Fibroblast of villous mesenchyme (primary cell): ENCODE results near the gene AVL9. TPM values are rescaled to one million over a fixed set of nuclear protein-coding genes. Genes with fewer than 3 reads are reported as not detected.

Experiments
- DNase-seq: peaks from one replicate; pipeline ENCODE4 v3.0.0-alpha.2; 2010; ENCODE audit warnings: low read depth
- H3K4me3 ChIP-seq: 2 replicates; pipeline ENCODE4 v1.5.1; 2011; ENCODE audit warnings: low read depth, mild to moderate bottlenecking, low read length
- total RNA-seq: library from RNA; depleted of rRNA; stranded (reverse); fragments of >200 nt; gene quantifications from 2 replicates; pipeline ENCODE4 v1.2.3, GENCODE V29; 2012
- TF ChIP-seq, protein P1 (sequence below): IDR thresholded peaks from 2 replicates; pipeline ENCODE4 v1.5.1; 2012; ENCODE audit warnings: low read depth, mild to moderate bottlenecking, low read length; ENCODE audit not compliant: insufficient read depth

AVL9 gene
- total RNA-seq, 1 donor: 41.9 TPM

DNA sequence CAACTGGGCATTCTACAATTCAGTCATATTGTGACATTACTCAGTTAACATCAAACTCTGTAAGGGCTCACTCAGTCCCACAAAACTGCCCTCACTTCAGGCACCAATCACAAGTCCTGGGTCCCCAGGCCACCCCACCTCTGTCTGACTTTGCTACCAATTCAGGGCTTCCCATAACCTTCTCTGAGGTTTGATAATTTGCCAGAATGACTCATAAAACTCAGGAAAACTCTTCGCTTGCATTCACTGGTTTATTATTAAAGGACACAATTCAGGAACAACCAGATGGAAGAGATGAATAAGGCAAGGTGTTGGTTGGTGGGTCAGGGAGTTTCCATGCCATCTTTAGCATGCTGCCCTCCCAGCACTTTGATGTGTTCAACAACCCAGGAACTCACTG, 41.3 kb downstream of the AVL9 start:
- DNase-seq: peak; percentile 61
- no peak overlapping the region for H3K4me3 ChIP-seq
- TF ChIP-seq, protein P1, sequence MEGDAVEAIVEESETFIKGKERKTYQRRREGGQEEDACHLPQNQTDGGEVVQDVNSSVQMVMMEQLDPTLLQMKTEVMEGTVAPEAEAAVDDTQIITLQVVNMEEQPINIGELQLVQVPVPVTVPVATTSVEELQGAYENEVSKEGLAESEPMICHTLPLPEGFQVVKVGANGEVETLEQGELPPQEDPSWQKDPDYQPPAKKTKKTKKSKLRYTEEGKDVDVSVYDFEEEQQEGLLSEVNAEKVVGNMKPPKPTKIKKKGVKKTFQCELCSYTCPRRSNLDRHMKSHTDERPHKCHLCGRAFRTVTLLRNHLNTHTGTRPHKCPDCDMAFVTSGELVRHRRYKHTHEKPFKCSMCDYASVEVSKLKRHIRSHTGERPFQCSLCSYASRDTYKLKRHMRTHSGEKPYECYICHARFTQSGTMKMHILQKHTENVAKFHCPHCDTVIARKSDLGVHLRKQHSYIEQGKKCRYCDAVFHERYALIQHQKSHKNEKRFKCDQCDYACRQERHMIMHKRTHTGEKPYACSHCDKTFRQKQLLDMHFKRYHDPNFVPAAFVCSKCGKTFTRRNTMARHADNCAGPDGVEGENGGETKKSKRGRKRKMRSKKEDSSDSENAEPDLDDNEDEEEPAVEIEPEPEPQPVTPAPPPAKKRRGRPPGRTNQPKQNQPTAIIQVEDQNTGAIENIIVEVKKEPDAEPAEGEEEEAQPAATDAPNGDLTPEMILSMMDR: no peak

DNA sequence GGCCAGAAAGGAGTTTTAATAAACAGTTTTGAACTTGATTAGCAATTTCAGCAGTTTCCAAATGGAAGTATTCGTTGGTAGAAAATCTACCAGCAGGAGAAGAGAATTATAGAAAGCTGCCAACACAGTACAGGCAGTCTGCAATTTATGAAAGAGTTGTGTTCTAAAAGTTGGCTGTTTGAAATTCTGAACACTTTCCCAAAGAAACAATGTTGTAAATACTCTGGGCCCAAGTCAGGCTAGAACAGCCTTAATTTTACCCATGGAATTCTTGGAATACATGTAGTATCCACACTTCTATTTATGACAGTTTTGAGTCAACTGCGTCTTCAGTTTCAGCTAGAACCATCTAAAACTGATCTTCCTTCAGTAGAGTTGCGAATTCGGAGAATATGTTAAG, 42.5 kb downstream of the AVL9 start:
- no peak for DNase-seq
- H3K4me3 ChIP-seq: no peak overlapping the region
- TF ChIP-seq, protein P1: no peak

- no peak for DNase-seq
Observed at GRCh38 chr7:32539366-32539765, 44.1 kb downstream of the AVL9 start.

DNA sequence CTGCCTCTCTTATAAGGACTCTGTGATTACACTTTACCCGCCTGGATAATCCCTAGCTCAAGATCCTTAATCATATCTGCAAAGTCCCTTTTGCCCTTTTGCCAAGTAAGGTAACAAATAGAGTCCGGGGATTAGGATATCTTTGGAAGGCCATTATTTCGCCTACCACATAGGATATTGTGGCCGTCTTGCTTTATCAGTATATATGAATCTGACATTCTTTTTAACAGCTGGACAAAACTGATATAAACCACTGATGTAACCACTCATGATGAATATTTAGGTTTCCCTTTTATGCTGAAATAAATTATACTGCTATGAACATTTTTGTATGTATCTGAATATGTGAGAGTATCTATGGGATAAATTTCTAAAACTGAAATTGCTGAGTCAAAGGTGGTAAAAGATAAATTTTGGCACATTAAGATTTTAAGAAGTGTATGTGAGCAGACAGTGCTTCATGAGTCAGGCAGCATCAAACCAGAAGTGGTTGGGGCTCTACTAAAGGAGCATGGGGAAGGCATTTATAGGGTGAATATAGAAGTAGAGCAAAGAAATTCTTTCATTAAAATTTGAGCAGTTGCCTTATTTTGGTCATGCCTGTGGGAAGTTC, 44.7 kb downstream of the AVL9 start:
- no peak for DNase-seq
- H3K4me3 ChIP-seq: no peak overlapping the region
- TF ChIP-seq, protein P1: no peak

More at GRCh38 chr7:32539366-32539765, 44.1 kb downstream of the AVL9 start:
- TF ChIP-seq, protein P1: no peak
- H3K4me3 ChIP-seq: no peak overlapping the region

DNA sequence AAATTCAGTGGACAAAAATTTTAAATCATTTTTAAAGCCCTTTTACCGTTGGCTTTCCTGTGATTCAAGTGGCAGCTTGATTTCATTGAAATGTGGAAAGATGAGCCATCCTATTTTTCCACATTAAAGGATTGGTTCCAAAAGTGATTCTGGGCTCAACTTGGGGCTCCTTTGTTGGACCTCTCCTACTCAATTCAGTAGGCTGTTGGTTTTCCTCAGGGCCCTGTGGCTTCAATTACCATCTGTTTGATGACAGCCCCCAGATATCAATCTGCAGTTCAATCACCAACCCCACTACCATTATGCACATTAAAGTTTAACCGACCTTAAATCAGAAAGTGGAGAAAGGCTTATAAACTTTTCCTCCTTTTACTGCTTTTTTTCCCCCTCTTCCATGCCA, 47.3 kb downstream of the AVL9 start:
- no peak for DNase-seq
- TF ChIP-seq, protein P1: no peak
- no peak overlapping the region for H3K4me3 ChIP-seq

- no peak overlapping the region for H3K4me3 ChIP-seq
- no peak for DNase-seq
- TF ChIP-seq, protein P1: no peak
Observed at GRCh38 chr7:32559480-32559879, 64.2 kb downstream of the AVL9 start.

DNA sequence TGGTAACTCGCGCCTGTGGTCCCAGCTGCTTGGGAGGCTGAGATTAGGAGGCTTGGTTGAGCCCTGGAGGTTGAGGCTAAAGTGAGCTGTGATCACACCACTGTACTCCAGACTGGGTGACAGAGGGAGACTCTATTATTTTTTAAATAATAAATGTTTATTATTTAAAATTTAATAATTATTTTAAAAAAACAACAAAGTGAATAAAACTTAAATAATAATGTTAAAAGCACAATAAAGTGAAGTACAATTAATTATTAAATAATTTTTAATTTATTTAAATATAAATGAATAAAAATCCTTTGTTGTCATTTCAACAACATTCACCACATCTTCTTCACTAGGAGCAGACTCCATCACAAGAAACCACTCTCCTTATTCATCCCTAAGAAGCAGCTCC, 64.8 kb downstream of the AVL9 start:
- TF ChIP-seq, protein P1: no peak

More for the DNA sequence above, 64.8 kb downstream of the AVL9 start:
- DNase-seq: no peak
- no peak overlapping the region for H3K4me3 ChIP-seq
